H1 (cell line): ENCODE data around the gene ZNF223. TPM values are rescaled to one million over a fixed set of nuclear protein-coding genes. Genes with fewer than 3 reads are reported as not detected.

ENCODE experiments used
- CTCF ChIA-PET: fragments of 300-600 bp; sonication (Branson Sonifier 250); formaldehyde crosslinking; loops from one replicate; lab custom pipeline; 2021; ENCODE audit not compliant: partially characterized antibody; lab: Charles Lee
- POLR2A ChIA-PET: fragments of 300-600 bp; sonication (Branson Sonifier 250); formaldehyde crosslinking; loops from one replicate; lab custom pipeline; 2021; ENCODE audit warnings: inconsistent platforms; ENCODE audit not compliant: partially characterized antibody; lab: Charles Lee
- DNase-seq, 2 experiments: peaks; one replicate each; pipeline versions ENCODE4 v3.0.0 to v3.0.0-alpha.2; 2010 to 2022; ENCODE audit warnings: low spot score in 2 of 2, low read depth in 1 of 2, mixed read lengths in 1 of 2
- FAIRE-seq: peaks from 2 replicates; lab custom pipeline; 2011; peaks lifted over from hg19 to GRCh38; lab: Jason Lieb, UNC
- H2AFZ ChIP-seq: 2 replicates; pipeline ENCODE4 v1.8.1; 2012; ENCODE audit warnings: low read length, inconsistent platforms
- H2AK5ac ChIP-seq: 2 replicates; pipeline ENCODE4 v1.6.1; 2013; ENCODE audit warnings: low read depth, low read length
- H2BK120ac ChIP-seq: replicated peaks from 2 replicates; pipeline ENCODE3; 2013; ENCODE audit warnings: low read depth, low read length, inconsistent platforms
- H2BK12ac ChIP-seq: 2 replicates; pipeline ENCODE4 v1.6.1; 2013; ENCODE audit warnings: low read depth, low read length
- H2BK15ac ChIP-seq: 2 replicates; pipeline ENCODE4 v1.6.1; 2013; ENCODE audit warnings: low read length
- H2BK20ac ChIP-seq: 2 replicates; pipeline ENCODE4 v1.6.1; 2013; ENCODE audit warnings: low read length
- H2BK5ac ChIP-seq: 2 replicates; pipeline ENCODE4 v1.6.1; 2013; ENCODE audit warnings: low read depth, low read length
- H3K14ac ChIP-seq: 2 replicates; pipeline ENCODE4 v1.6.1; 2013; ENCODE audit warnings: inconsistent platforms; ENCODE audit not compliant: insufficient read length
- H3K18ac ChIP-seq: 2 replicates; pipeline ENCODE4 v1.6.1; 2013; ENCODE audit warnings: low read length; ENCODE audit errors: extremely low read depth
- H3K23ac ChIP-seq: 2 replicates; pipeline ENCODE4 v1.6.1; 2013; ENCODE audit warnings: inconsistent platforms; ENCODE audit not compliant: insufficient read length
- H3K23me2 ChIP-seq: 2 replicates; pipeline ENCODE4 v1.6.1; 2013; ENCODE audit warnings: low read depth, low read length
- H3K27ac ChIP-seq: 2 replicates; pipeline ENCODE4 v1.6.1; 2011; ENCODE audit warnings: low read depth, low read length, inconsistent platforms
- H3K27me3 ChIP-seq, 4 experiments: replicated peaks in 1 of 4; 1 replicate in 1 of 4; 2 replicates in 3 of 4; pipeline versions ENCODE4 v1.6.1 to v1.8.1; 2011 to 2013; ENCODE audit warnings: low read length in 3 of 4, mild to moderate bottlenecking in 3 of 4, inconsistent platforms in 2 of 4, mixed read lengths in 2 of 4, moderate library complexity in 1 of 4; ENCODE audit not compliant: control insufficient read depth in 3 of 4, insufficient read depth in 3 of 4; ENCODE audit errors: extremely low read depth in 1 of 4
- H3K36me3 ChIP-seq, 4 experiments: 2 replicates each; pipeline versions ENCODE4 v1.6.1 to v1.8.1; 2011 to 2013; ENCODE audit warnings: mild to moderate bottlenecking in 4 of 4, low read length in 3 of 4, moderate library complexity in 2 of 4, control low read depth in 1 of 4, inconsistent platforms in 1 of 4; ENCODE audit not compliant: insufficient read depth in 4 of 4, control insufficient read depth in 2 of 4
- H3K4ac ChIP-seq: replicated peaks from 2 replicates; pipeline ENCODE3; 2013; ENCODE audit warnings: low read length, low read depth, mixed read lengths, inconsistent platforms; ENCODE audit not compliant: insufficient read length
- H3K4me1 ChIP-seq, 4 experiments: replicated peaks in 1 of 4; 1 replicate in 1 of 4; 2 replicates in 3 of 4; pipeline versions ENCODE4 v1.6.1 to v1.8.1; 2011 to 2013; ENCODE audit warnings: low read length in 3 of 4, inconsistent platforms in 2 of 4, mixed read lengths in 1 of 4; ENCODE audit not compliant: insufficient read depth in 4 of 4, control insufficient read depth in 3 of 4
- H3K4me2 ChIP-seq, 2 experiments: 2 replicates each; pipeline versions ENCODE4 v1.6.1 to v1.8.1; 2011 to 2013; ENCODE audit warnings: low read depth in 2 of 2, low read length in 2 of 2, control low read depth in 1 of 2, inconsistent platforms in 1 of 2, mild to moderate bottlenecking in 1 of 2; ENCODE audit not compliant: insufficient read depth in 1 of 2
- H3K4me3 ChIP-seq, 4 experiments: fragments of 200-600, 300-600 bp in 1 of 4; sonication (generic), shearing (Covaris generic), sonication (Bioruptor Twin) in 1 of 4; 2 replicates each; pipeline versions ENCODE4 v1.5.1 to v1.8.1; 2011 to 2016; ENCODE audit warnings: low read length in 4 of 4, low read depth in 3 of 4, control low read depth in 2 of 4, inconsistent platforms in 2 of 4, mild to moderate bottlenecking in 2 of 4, mixed read lengths in 1 of 4, moderate library complexity in 1 of 4; ENCODE audit not compliant: insufficient read depth in 2 of 4; ENCODE audit errors: extremely low read depth in 1 of 4
- H3K56ac ChIP-seq: replicated peaks from 2 replicates; pipeline ENCODE3; 2013; ENCODE audit warnings: low read depth, mild to moderate bottlenecking, mixed read lengths, low read length, inconsistent platforms; ENCODE audit not compliant: insufficient read length
- H3K79me1 ChIP-seq: 2 replicates; pipeline ENCODE4 v1.6.1; 2013; ENCODE audit warnings: low read depth, low read length, control low read depth
- H3K79me2 ChIP-seq, 2 experiments: 2 replicates each; pipeline versions ENCODE4 v1.6.1 to v1.8.1; 2012 to 2013; ENCODE audit warnings: low read length in 2 of 2, mild to moderate bottlenecking in 2 of 2, inconsistent platforms in 1 of 2; ENCODE audit not compliant: insufficient read depth in 2 of 2, control insufficient read depth in 1 of 2
- H3K9ac ChIP-seq, 4 experiments: replicated peaks in 1 of 4; 1 replicate in 1 of 4; 2 replicates in 3 of 4; pipeline versions ENCODE4 v1.6.1 to v1.8.1; 2011 to 2013; ENCODE audit warnings: low read depth in 3 of 4, low read length in 3 of 4, control low read depth in 2 of 4, mild to moderate bottlenecking in 2 of 4, moderate library complexity in 2 of 4, inconsistent platforms in 1 of 4; ENCODE audit errors: extremely low read depth in 1 of 4
- H3K9me3 ChIP-seq, 2 experiments: 2 replicates each; pipeline versions ENCODE4 v1.6.1 to v1.8.1; 2012 to 2013; ENCODE audit warnings: mild to moderate bottlenecking in 2 of 2, moderate library complexity in 2 of 2, control low read depth in 1 of 2, inconsistent platforms in 1 of 2, low read depth in 1 of 2, low read length in 1 of 2, mixed read lengths in 1 of 2; ENCODE audit not compliant: insufficient read depth in 2 of 2
- H4K20me1 ChIP-seq, 2 experiments: replicated peaks in 1 of 2; 2 replicates each; pipeline versions ENCODE3 to v1.8.1; 2011 to 2013; ENCODE audit warnings: inconsistent platforms in 2 of 2, low read length in 2 of 2, mild to moderate bottlenecking in 1 of 2; ENCODE audit not compliant: insufficient read depth in 2 of 2, control insufficient read depth in 1 of 2
- H4K5ac ChIP-seq: 2 replicates; pipeline ENCODE4 v1.6.1; 2013; ENCODE audit warnings: low read length, low read depth, mixed read lengths, inconsistent platforms; ENCODE audit not compliant: insufficient read length
- H4K8ac ChIP-seq: 2 replicates; pipeline ENCODE4 v1.8.0; 2013; ENCODE audit warnings: mild to moderate bottlenecking, moderate library complexity, low read length, inconsistent platforms; ENCODE audit not compliant: insufficient read depth; ENCODE audit errors: extremely low read depth
- H4K91ac ChIP-seq: replicated peaks from 2 replicates; pipeline ENCODE3; 2013; ENCODE audit warnings: low read length, mixed read lengths, inconsistent platforms; ENCODE audit not compliant: insufficient read length
- BACH1 ChIP-seq: IDR thresholded peaks from 2 replicates; pipeline ENCODE4 v1.6.1; 2012; ENCODE audit warnings: low read length, improper control_type of control experiment
- BRCA1 ChIP-seq: IDR thresholded peaks from 2 replicates; pipeline ENCODE4 v1.6.1; 2012; ENCODE audit warnings: low read depth, low read length, improper control_type of control experiment
- CBX5 ChIP-seq: fragments of 300-800, 300-1000 bp; sonication (generic); IDR thresholded peaks from 2 replicates; pipeline ENCODE4 v1.7.1; 2016; ENCODE audit warnings: antibody characterized with exemption, low read length, low read depth
- CBX8 ChIP-seq: fragments of 300-800, 300-1000 bp; sonication (generic); IDR thresholded peaks from 2 replicates; pipeline ENCODE4 v1.7.1; 2016; ENCODE audit warnings: low read depth, low read length, borderline replicate concordance
- EGR1 ChIP-seq: IDR thresholded peaks from 2 replicates; pipeline ENCODE4 v1.6.1; 2011; ENCODE audit warnings: low read depth, low read length, borderline replicate concordance
- FOSL1 ChIP-seq: IDR thresholded peaks from 2 replicates; pipeline ENCODE4 v1.6.1; 2011; ENCODE audit warnings: mild to moderate bottlenecking, low read depth, low read length, moderate library complexity; ENCODE audit not compliant: insufficient read depth
- HDAC6 ChIP-seq: IDR thresholded peaks from one replicate; pipeline ENCODE4 v1.7.1; 2012; ENCODE audit warnings: low read depth, mild to moderate bottlenecking, inconsistent platforms, low read length, moderate library complexity
- JUN ChIP-seq: IDR thresholded peaks from 2 replicates; pipeline ENCODE4 v1.6.1; 2011; ENCODE audit warnings: low read depth, mild to moderate bottlenecking, improper control_type of control experiment, low read length
- NRF1 ChIP-seq: IDR thresholded peaks from 2 replicates; pipeline ENCODE4 v1.6.1; 2011; ENCODE audit warnings: mild to moderate bottlenecking, low read depth, low read length, improper control_type of control experiment
- RAD21 ChIP-seq, 2 experiments: IDR thresholded peaks in 1 of 2; conservative IDR thresholded peaks in 1 of 2; 2 replicates each; pipeline ENCODE4 v1.6.1; 2011; ENCODE audit warnings: low read depth in 2 of 2, low read length in 2 of 2, improper control_type of control experiment in 1 of 2, inconsistent platforms in 1 of 2, mild to moderate bottlenecking in 1 of 2, moderate library complexity in 1 of 2
- SIN3A ChIP-seq, 2 experiments: IDR thresholded peaks in 1 of 2; conservative IDR thresholded peaks in 1 of 2; 2 replicates each; pipeline ENCODE4 v1.6.1; 2011 to 2012; ENCODE audit warnings: low read length in 2 of 2, improper control_type of control experiment in 1 of 2, low read depth in 1 of 2, mild to moderate bottlenecking in 1 of 2
- SUZ12 ChIP-seq: fragments of 200-600 bp; sonication (generic); IDR thresholded peaks from 2 replicates; pipeline ENCODE4 v1.6.1; 2012; ENCODE audit warnings: mild to moderate bottlenecking, inconsistent platforms, low read length, moderate library complexity, mixed read lengths
- whole genome bisulfite sequencing, 2 experiments: shearing (Covaris generic) in 1 of 2; methylation state at CpG; one replicate each; pipeline versions ENCODE4 v1.1.6 to v1.1.7; 2013 to 2015; ENCODE audit warnings: low lambda C conversion rate in 2 of 2, mixed read lengths in 2 of 2, inconsistent platforms in 1 of 2, low coverage in 1 of 2, missing lambda C conversion rate in 1 of 2; ENCODE audit not compliant: insufficient replicate concordance in 2 of 2, insufficient coverage in 1 of 2, insufficient read length in 1 of 2; ENCODE audit errors: extremely low coverage in 1 of 2, missing lambda C conversion rate in 1 of 2; 5-methylcytosine and 5-hydroxymethylcytosine counted together
- polyA plus RNA-seq, 7 experiments: library from polyadenylated mRNA; depleted of rRNA in 3 of 7; stranded (reverse) in 5 of 7; unstranded in 2 of 7; fragments of >200 nt in 5 of 7; fragments of 200-250 nt in 2 of 7; gene quantifications; 1 replicate in 5 of 7; 2 replicates in 1 of 7; 4 replicates in 1 of 7; pipeline versions ENCODE4 v1.2.1 to v1.2.3, GENCODE V29; 2011 to 2013; ENCODE audit warnings: missing spikeins in 2 of 7, mixed read lengths in 2 of 7
- total RNA-seq: library from RNA; stranded (reverse); fragmentation: NEBNext Ultra II Directional; extraction: Animal tissue kit (Norgen Biotek cat#: 25700); gene quantifications from 2 replicates; pipeline ENCODE4 v1.2.1, GENCODE V29; 2021
- TF ChIP-seq, protein P1 (sequence below): IDR thresholded peaks from 2 replicates; pipeline ENCODE4 v1.6.1; 2011; ENCODE audit warnings: low read length, improper control_type of control experiment

Gene ZNF223
- total and polyA plus RNA-seq, 2 of the 8 experiments (the other 6 are each of a cell fraction or from before 2014, with no cell fraction given): 1.7 to 4.3 TPM

- H3K79me2 ChIP-seq: no peaks in the 10 kb centered on the region
- no peak for FAIRE-seq
- no peaks in the 10 kb centered on the region for H3K79me1 ChIP-seq
- H3K23me2 ChIP-seq: no peaks in the 10 kb centered on the region
- H3K9ac ChIP-seq: no peak overlapping the region
- no peaks in the 10 kb centered on the region for H3K4me1 ChIP-seq
- H3K4me2 ChIP-seq: no peak overlapping the region
- H3K27me3 ChIP-seq: no peaks in the 10 kb centered on the region
- no peak overlapping the region for H2BK20ac ChIP-seq
- ChIA-PET CTCF (no interaction called here), POLR2A (no interaction called here)
- no peak overlapping the region for H2BK15ac ChIP-seq
- no peak overlapping the region for H4K5ac ChIP-seq
- no peak overlapping the region for H3K56ac ChIP-seq
- no peak overlapping the region for H4K91ac ChIP-seq
- no peaks in the 10 kb centered on the region for H3K36me3 ChIP-seq
- no peak overlapping the region for H3K18ac ChIP-seq
- no peak overlapping the region for H2AK5ac ChIP-seq
- no peak overlapping the region for H3K14ac ChIP-seq
- WGBS, 2 experiments: 84% methylated on average over 2 of the region's 2 CpGs; no CpG with 5 or more reads in 1 of the 2 experiments
- H4K8ac ChIP-seq: no peak overlapping the region
- no peak overlapping the region for H2BK120ac ChIP-seq
- no peak overlapping the region for H2BK5ac ChIP-seq
- H3K4ac ChIP-seq: no peak overlapping the region
- no peak overlapping the region for H3K4me3 ChIP-seq
- H3K23ac ChIP-seq: no peak overlapping the region
- H2BK12ac ChIP-seq: no peak overlapping the region
- no peaks in the 10 kb centered on the region for H4K20me1 ChIP-seq
- no peak overlapping the region for H2AFZ ChIP-seq
- H3K27ac ChIP-seq: no peak overlapping the region
- peaks cover 14 to 18% of the 10 kb centered on the region in 2 experiments for H3K9me3 ChIP-seq
- no peak for DNase-seq
- TF ChIP-seq, protein P1, sequence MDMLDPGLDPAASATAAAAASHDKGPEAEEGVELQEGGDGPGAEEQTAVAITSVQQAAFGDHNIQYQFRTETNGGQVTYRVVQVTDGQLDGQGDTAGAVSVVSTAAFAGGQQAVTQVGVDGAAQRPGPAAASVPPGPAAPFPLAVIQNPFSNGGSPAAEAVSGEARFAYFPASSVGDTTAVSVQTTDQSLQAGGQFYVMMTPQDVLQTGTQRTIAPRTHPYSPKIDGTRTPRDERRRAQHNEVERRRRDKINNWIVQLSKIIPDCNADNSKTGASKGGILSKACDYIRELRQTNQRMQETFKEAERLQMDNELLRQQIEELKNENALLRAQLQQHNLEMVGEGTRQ: no peak
- TF ChIP-seq FOSL1: no peak
- no peak for TF ChIP-seq SIN3A (conservative IDR thresholded peaks at IDR 0.05 in 1 of 2, IDR thresholded peaks at IDR 0.05 in 1 of 2; ENCODE audit: low read depth in 1 of 2, low read length in 2 of 2)
- no peak for TF ChIP-seq SUZ12
- no peak for TF ChIP-seq CBX5
- TF ChIP-seq BRCA1: no peak
- TF ChIP-seq EGR1: no peak
- TF ChIP-seq RAD21 (IDR thresholded peaks at IDR 0.05 in 1 of 2, conservative IDR thresholded peaks at IDR 0.05 in 1 of 2; ENCODE audit: low read depth in 2 of 2, low read length in 2 of 2): no peak
- TF ChIP-seq CBX8: no peak
- no peak for TF ChIP-seq BACH1
- no peak for TF ChIP-seq NRF1
- no peak for TF ChIP-seq JUN
- TF ChIP-seq HDAC6: no peak
Measured at GRCh38 chr19:44042147-44042546, 9.7 kb upstream of the ZNF223 start.
